ENCODE data around the gene CST9L. TPM values are rescaled to one million over a fixed set of nuclear protein-coding genes. Genes with fewer than 3 reads are reported as not detected.

The CST9L gene
- polyA plus RNA-seq (2013, experiment 1 of 2) = not detected
- polyA plus RNA-seq (2013, experiment 2 of 2) = not detected

GRCh38 chr20:23568320-23568970 is at the start of gene CST9L:
TSS of gene CST9L (minus strand) at chr20:23568484. CDS start at chr20:23568450, 34 bp downstream.
- Histone ChIP-seq H3K4ac (ENCODE audit: low read depth, low read length) (no peak within 1 kb of the TSS), H3K27ac (ENCODE audit: low read depth, low read length) (no peak within 1 kb of the TSS), H4K8ac (ENCODE audit: low read depth, low read length) (no peak within 1 kb of the TSS), H4K5ac (ENCODE audit: low read length) (no peak within 1 kb of the TSS), H3K36me3 (ENCODE audit: control insufficient read depth, insufficient read depth, low read length) (no peaks in the 10 kb centered on the region), H3K23ac (ENCODE audit: low read length) (no peak within 1 kb of the TSS), H2BK15ac (replicated peaks; ENCODE audit: low read depth) (no peak within 1 kb of the TSS), H3K79me2 (ENCODE audit: control insufficient read depth, insufficient read depth, low read length) (no peaks in the 10 kb centered on the region), H3K9ac (ENCODE audit: low read length) (no peak within 1 kb of the TSS), H2BK120ac (ENCODE audit: low read depth, low read length) (no peak within 1 kb of the TSS), H2BK5ac (ENCODE audit: low read length) (no peak within 1 kb of the TSS), H3K56ac (ENCODE audit: low read length) (peak within 1 kb of the TSS; percentile 27), H3K18ac (ENCODE audit: low read length) (no peak within 1 kb of the TSS), H3K4me2 (ENCODE audit: low read length) (no peak within 1 kb of the TSS), H2AK5ac (ENCODE audit: low read length) (no peak within 1 kb of the TSS), H3K4me1 (ENCODE audit: control insufficient read depth, low read depth, low read length) (no peaks in the 10 kb centered on the region), H3K4me3 (ENCODE audit: low read length) (no peak within 1 kb of the TSS), H3K27me3 (ENCODE audit: insufficient read depth, low read length, poor library complexity) (no peaks in the 10 kb centered on the region), H3K79me1 (ENCODE audit: low read length) (no peaks in the 10 kb centered on the region)
- WGBS (ENCODE audit: extremely low coverage, insufficient coverage, low lambda C conversion rate) = no CpG with 5 or more reads among the region's 11 CpGs
- peak; percentile 72 for DNase-seq

- Histone ChIP-seq H3K27me3 (ENCODE audit: insufficient read depth, low read length, poor library complexity) (no peaks in the 10 kb centered on the region), H2AK5ac (ENCODE audit: low read length) (no peak overlapping the region), H3K23ac (ENCODE audit: low read length) (no peak overlapping the region), H4K5ac (ENCODE audit: low read length) (no peak overlapping the region), H3K79me1 (ENCODE audit: low read length) (no peaks in the 10 kb centered on the region), H3K4ac (ENCODE audit: low read depth, low read length) (no peak overlapping the region), H3K79me2 (ENCODE audit: control insufficient read depth, insufficient read depth, low read length) (no peaks in the 10 kb centered on the region), H4K8ac (ENCODE audit: low read depth, low read length) (no peak overlapping the region), H3K27ac (ENCODE audit: low read depth, low read length) (no peak overlapping the region), H3K56ac (ENCODE audit: low read length) (no peak overlapping the region), H3K4me2 (ENCODE audit: low read length) (no peak overlapping the region), H3K4me1 (ENCODE audit: control insufficient read depth, low read depth, low read length) (no peaks in the 10 kb centered on the region), H3K9ac (ENCODE audit: low read length) (no peak overlapping the region), H3K18ac (ENCODE audit: low read length) (no peak overlapping the region), H2BK120ac (ENCODE audit: low read depth, low read length) (no peak overlapping the region), H2BK5ac (ENCODE audit: low read length) (no peak overlapping the region), H3K36me3 (ENCODE audit: control insufficient read depth, insufficient read depth, low read length) (no peaks in the 10 kb centered on the region), H2BK15ac (replicated peaks; ENCODE audit: low read depth) (no peak overlapping the region), H3K4me3 (ENCODE audit: low read length) (no peak overlapping the region)
- DNase-seq = no peak
- no CpG with 5 or more reads among the region's 5 CpGs for WGBS (ENCODE audit: extremely low coverage, insufficient coverage, low lambda C conversion rate)
Measured at GRCh38 chr20:23614163-23614562, 45.9 kb upstream of the CST9L start.

- H4K5ac ChIP-seq (ENCODE audit: low read length) = no peak overlapping the region
- no peak overlapping the region for H3K4me2 ChIP-seq (ENCODE audit: low read length)
- no peak overlapping the region for H2BK15ac ChIP-seq (replicated peaks; ENCODE audit: low read depth)
- H3K4me3 ChIP-seq (ENCODE audit: low read length) = no peak overlapping the region
- no peaks in the 10 kb centered on the region for H3K79me2 ChIP-seq (ENCODE audit: control insufficient read depth, insufficient read depth, low read length)
- H3K9ac ChIP-seq (ENCODE audit: low read length) = no peak overlapping the region
- H3K27me3 ChIP-seq (ENCODE audit: insufficient read depth, low read length, poor library complexity) = no peaks in the 10 kb centered on the region
- no peak overlapping the region for H3K18ac ChIP-seq (ENCODE audit: low read length)
- H2AK5ac ChIP-seq (ENCODE audit: low read length) = no peak overlapping the region
- no peaks in the 10 kb centered on the region for H3K36me3 ChIP-seq (ENCODE audit: control insufficient read depth, insufficient read depth, low read length)
- no peaks in the 10 kb centered on the region for H3K79me1 ChIP-seq (ENCODE audit: low read length)
- no peak for DNase-seq
- no peak overlapping the region for H3K27ac ChIP-seq (ENCODE audit: low read depth, low read length)
- H3K23ac ChIP-seq (ENCODE audit: low read length) = no peak overlapping the region
- H3K4ac ChIP-seq (ENCODE audit: low read depth, low read length) = no peak overlapping the region
- no peak overlapping the region for H2BK120ac ChIP-seq (ENCODE audit: low read depth, low read length)
- no peaks in the 10 kb centered on the region for H3K4me1 ChIP-seq (ENCODE audit: control insufficient read depth, low read depth, low read length)
- H2BK5ac ChIP-seq (ENCODE audit: low read length) = no peak overlapping the region
- H4K8ac ChIP-seq (ENCODE audit: low read depth, low read length) = no peak overlapping the region
- H3K56ac ChIP-seq (ENCODE audit: low read length) = no peak overlapping the region
Measured at GRCh38 chr20:23613676-23614075, 45.4 kb upstream of the CST9L start.

GRCh38 chr20:23612396-23612795 is 44.1 kb upstream of the CST9L start:
- no peaks in the 10 kb centered on the region for H3K36me3 ChIP-seq (ENCODE audit: control insufficient read depth, insufficient read depth, low read length)
- WGBS (ENCODE audit: extremely low coverage, insufficient coverage, low lambda C conversion rate) = no CpG with 5 or more reads among the region's 2 CpGs
- no peak overlapping the region for H4K5ac ChIP-seq (ENCODE audit: low read length)

GRCh38 chr20:23609486-23610109 is 41.3 kb upstream of the CST9L start:
- H2AK5ac ChIP-seq (ENCODE audit: low read length) = no peak overlapping the region
- no peak overlapping the region for H2BK15ac ChIP-seq (replicated peaks; ENCODE audit: low read depth)
- H3K79me1 ChIP-seq (ENCODE audit: low read length) = no peaks in the 10 kb centered on the region
- H3K36me3 ChIP-seq (ENCODE audit: control insufficient read depth, insufficient read depth, low read length) = no peaks in the 10 kb centered on the region
- H3K27me3 ChIP-seq (ENCODE audit: insufficient read depth, low read length, poor library complexity) = no peaks in the 10 kb centered on the region
- peak; percentile 47 for DNase-seq
- no peak overlapping the region for H3K4me3 ChIP-seq (ENCODE audit: low read length)
- no peak overlapping the region for H3K23ac ChIP-seq (ENCODE audit: low read length)
- H2BK5ac ChIP-seq (ENCODE audit: low read length) = no peak overlapping the region
- H3K4me2 ChIP-seq (ENCODE audit: low read length) = no peak overlapping the region
- no peaks in the 10 kb centered on the region for H3K4me1 ChIP-seq (ENCODE audit: control insufficient read depth, low read depth, low read length)
- H3K27ac ChIP-seq (ENCODE audit: low read depth, low read length) = no peak overlapping the region
- H4K8ac ChIP-seq (ENCODE audit: low read depth, low read length) = no peak overlapping the region
- H3K9ac ChIP-seq (ENCODE audit: low read length) = no peak overlapping the region
- H3K18ac ChIP-seq (ENCODE audit: low read length) = no peak overlapping the region
- H3K4ac ChIP-seq (ENCODE audit: low read depth, low read length) = no peak overlapping the region
- WGBS (ENCODE audit: extremely low coverage, insufficient coverage, low lambda C conversion rate) = no CpG with 5 or more reads among the region's 5 CpGs
- H2BK120ac ChIP-seq (ENCODE audit: low read depth, low read length) = no peak overlapping the region
- no peak overlapping the region for H4K5ac ChIP-seq (ENCODE audit: low read length)
- no peaks in the 10 kb centered on the region for H3K79me2 ChIP-seq (ENCODE audit: control insufficient read depth, insufficient read depth, low read length)
- no peak overlapping the region for H3K56ac ChIP-seq (ENCODE audit: low read length)

More at GRCh38 chr20:23612396-23612795, 44.1 kb upstream of the CST9L start:
- H3K4me1 ChIP-seq (ENCODE audit: control insufficient read depth, low read depth, low read length) = no peaks in the 10 kb centered on the region
- no peak overlapping the region for H2AK5ac ChIP-seq (ENCODE audit: low read length)
- DNase-seq = no peak
- no peak overlapping the region for H3K9ac ChIP-seq (ENCODE audit: low read length)
- no peak overlapping the region for H3K4me3 ChIP-seq (ENCODE audit: low read length)
- no peak overlapping the region for H3K4ac ChIP-seq (ENCODE audit: low read depth, low read length)
- no peaks in the 10 kb centered on the region for H3K79me1 ChIP-seq (ENCODE audit: low read length)
- H3K27ac ChIP-seq (ENCODE audit: low read depth, low read length) = no peak overlapping the region
- H2BK5ac ChIP-seq (ENCODE audit: low read length) = no peak overlapping the region
- no peak overlapping the region for H3K4me2 ChIP-seq (ENCODE audit: low read length)
- no peak overlapping the region for H3K23ac ChIP-seq (ENCODE audit: low read length)
- no peak overlapping the region for H2BK120ac ChIP-seq (ENCODE audit: low read depth, low read length)
- no peaks in the 10 kb centered on the region for H3K27me3 ChIP-seq (ENCODE audit: insufficient read depth, low read length, poor library complexity)
- no peaks in the 10 kb centered on the region for H3K79me2 ChIP-seq (ENCODE audit: control insufficient read depth, insufficient read depth, low read length)
- H4K8ac ChIP-seq (ENCODE audit: low read depth, low read length) = no peak overlapping the region
- H3K56ac ChIP-seq (ENCODE audit: low read length) = no peak overlapping the region
- H3K18ac ChIP-seq (ENCODE audit: low read length) = no peak overlapping the region
- H2BK15ac ChIP-seq (replicated peaks; ENCODE audit: low read depth) = no peak overlapping the region

Data from mesendoderm (in vitro differentiated cells).